Stomach (tissue), 9 donors: ENCODE measurements around the gene KIRREL3. TPM values are rescaled to one million over a fixed set of nuclear protein-coding genes. Genes with fewer than 3 reads are reported as not detected.

Experiments
- DNase-seq, 2 donors: peaks; one replicate each; pipeline versions ENCODE4 v3.0.0 to v3.0.0-alpha.2; 2013 to 2019
- H3K27ac ChIP-seq, 5 donors: fragments of 200-600 bp in 4 of 5; sonication (generic) in 4 of 5; one replicate each; pipeline ENCODE4 v1.5.1; 2013 to 2019; ENCODE audit warnings: mild to moderate bottlenecking in 1 of 5, moderate library complexity in 1 of 5
- H3K27me3 ChIP-seq, 3 donors: fragments of 200-600 bp; sonication (generic); one replicate each; pipeline ENCODE4 v1.5.1; 2017 to 2019; ENCODE audit warnings: mixed run types in 1 of 3
- H3K36me3 ChIP-seq, 4 donors: fragments of 200-600 bp; sonication (generic); 1 replicate in 3 of 4; 2 replicates in 1 of 4; pipeline ENCODE4 v1.5.1; 2016 to 2019
- H3K4me1 ChIP-seq, 4 donors: fragments of 200-600 bp; sonication (generic); one replicate each; pipeline ENCODE4 v1.5.1; 2016 to 2019
- H3K4me3 ChIP-seq, 4 donors: fragments of 200-600 bp; sonication (generic) in 3 of 4; one replicate each; pipeline ENCODE4 v1.5.1; 2016 to 2019; ENCODE audit warnings: mild to moderate bottlenecking in 1 of 4
- H3K9me3 ChIP-seq, 4 donors: fragments of 200-600 bp; sonication (generic); one replicate each; pipeline ENCODE4 v1.5.1; 2016 to 2019
- EP300 ChIP-seq: sonication (generic); formaldehyde crosslinking; IDR thresholded peaks from one replicate; pipeline ENCODE4 v1.6.1; 2017; ENCODE audit warnings: antibody characterized with exemption
- POLR2A ChIP-seq, 4 donors: fragments of 450-650 bp; IDR thresholded peaks; one replicate each; pipeline ENCODE4 v1.6.1; 2016; ENCODE audit warnings: antibody characterized with exemption in 4 of 4, control low read depth in 2 of 4, mild to moderate bottlenecking in 1 of 4, moderate library complexity in 1 of 4
- POLR2AphosphoS5 ChIP-seq, 3 donors: sonication (generic); formaldehyde crosslinking; IDR thresholded peaks; one replicate each; pipeline ENCODE4 v1.6.1; 2016; ENCODE audit warnings: antibody characterized with exemption in 3 of 3
- WGBS, 5 donors: extraction: QIAGEN DNeasy Blood & Tissue Kit in 3 of 5; methylation state at CpG; one replicate each; pipeline versions ENCODE4 v1.1.5 to v1.1.7; 2013 to 2018; 5-methylcytosine and 5-hydroxymethylcytosine counted together
- intact Hi-C: fragments of 100-400 bp; cut with DNase I; formaldehyde crosslinking; loops from one replicate; pipeline ENCODE4 v1.15.1; 2023; ENCODE audit warnings: low total_unique reads
- polyA plus RNA-seq, 3 donors: library from polyadenylated mRNA; stranded (reverse); fragments of 200-250 nt; gene quantifications; one replicate each; pipeline ENCODE4 v1.2.3, GENCODE V29; 2013
- total RNA-seq, 5 donors: library from RNA; depleted of rRNA; stranded (reverse); fragments of >200 nt; gene quantifications; one replicate each; pipeline versions ENCODE4 v1.1.0 to v1.2.3, GENCODE V29; 2014 to 2016
- TF ChIP-seq, protein P1 (sequence below), 7 experiments: fragments of 450-650 bp in 4 of 7; fragments of 200-600 bp in 3 of 7; sonication (generic) in 3 of 7; IDR thresholded peaks; one replicate each; pipeline ENCODE4 v1.5.1; 2016 to 2019; ENCODE audit warnings: antibody characterized with exemption in 7 of 7, control low read depth in 2 of 7, mild to moderate bottlenecking in 1 of 7
- donor health status: healthy with polysubstance abuse.
- donor health status: Bipolar disorder and iron deficiency.
- donor health status: healthy.

The KIRREL3 gene
- total and polyA plus RNA-seq, 8 donors = 0.10 to 1.7 (median 0.38) TPM; not detected in 4

- Histone ChIP-seq H3K9me3 (no peaks in the 10 kb centered on the region), H3K27me3 (peaks cover 0 to 12% (median 0%) of the 10 kb centered on the region in 3 donors), H3K27ac (no peak overlapping the region), H3K36me3 (no peaks in the 10 kb centered on the region), H3K4me1 (no peaks in the 10 kb centered on the region), H3K4me3 (no peak overlapping the region)
- intact Hi-C loops = no loop called here
- no peak for DNase-seq
- 76 to 96% (median 85%) methylated on average over 2 of the region's 2 CpGs for WGBS, 5 donors
- no peak for TF ChIP-seq POLR2A (IDR thresholded peaks at IDR 0.05)
Observed at GRCh38 chr11:126701520-126701897, 299.1 kb downstream of the KIRREL3 start.

DNA sequence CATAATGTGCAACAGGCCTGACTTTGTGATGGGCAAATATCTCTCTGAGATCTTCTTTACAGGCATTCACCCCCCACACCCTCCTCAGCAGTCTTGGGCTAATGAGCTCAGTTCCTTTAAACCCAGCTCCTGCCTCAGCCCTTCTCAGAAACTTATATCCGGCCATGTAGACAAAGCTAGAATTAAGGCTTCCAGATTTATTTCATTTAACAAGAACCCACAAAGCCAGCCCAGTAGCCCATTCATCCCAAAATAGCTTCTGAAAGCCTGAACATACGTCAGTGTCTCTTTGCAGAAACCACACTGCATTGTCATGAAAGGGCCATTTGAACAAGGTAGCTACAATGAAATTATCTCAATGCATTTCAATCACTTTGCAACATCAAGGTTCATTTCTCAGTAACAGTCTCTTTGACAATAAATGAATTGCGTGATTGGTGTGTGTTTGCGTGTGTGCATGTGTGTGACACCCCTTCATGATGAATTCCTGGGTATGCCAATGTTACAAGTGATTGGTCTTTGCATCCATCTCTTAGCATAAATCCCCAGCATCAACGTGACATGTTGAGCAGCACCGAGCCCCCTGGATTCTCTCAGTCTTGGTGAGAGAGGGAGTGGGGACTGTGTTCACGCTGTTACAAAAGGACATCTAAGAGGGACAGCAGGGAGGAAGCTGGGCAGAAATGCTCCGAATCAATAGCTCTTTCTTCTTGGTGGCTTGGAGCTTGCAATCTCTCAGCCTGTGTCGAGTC, 299.6 kb downstream of the KIRREL3 start:
- Histone ChIP-seq H3K4me3 (no peak overlapping the region), H3K27me3 (peaks cover 0 to 12% (median 0%) of the 10 kb centered on the region in 3 donors), H3K36me3 (no peaks in the 10 kb centered on the region), H3K9me3 (no peaks in the 10 kb centered on the region), H3K27ac (no peak overlapping the region), H3K4me1 (no peaks in the 10 kb centered on the region)
- WGBS, 5 donors = 67 to 88% (median 84%) methylated on average over 9 of the region's 9 CpGs
- intact Hi-C loops = no loop called here
- no peak for DNase-seq
- no peak for TF ChIP-seq POLR2AphosphoS5 (IDR thresholded peaks at IDR 0.05)
- TF ChIP-seq POLR2A (IDR thresholded peaks at IDR 0.05) = no peak
- TF ChIP-seq, protein P1, sequence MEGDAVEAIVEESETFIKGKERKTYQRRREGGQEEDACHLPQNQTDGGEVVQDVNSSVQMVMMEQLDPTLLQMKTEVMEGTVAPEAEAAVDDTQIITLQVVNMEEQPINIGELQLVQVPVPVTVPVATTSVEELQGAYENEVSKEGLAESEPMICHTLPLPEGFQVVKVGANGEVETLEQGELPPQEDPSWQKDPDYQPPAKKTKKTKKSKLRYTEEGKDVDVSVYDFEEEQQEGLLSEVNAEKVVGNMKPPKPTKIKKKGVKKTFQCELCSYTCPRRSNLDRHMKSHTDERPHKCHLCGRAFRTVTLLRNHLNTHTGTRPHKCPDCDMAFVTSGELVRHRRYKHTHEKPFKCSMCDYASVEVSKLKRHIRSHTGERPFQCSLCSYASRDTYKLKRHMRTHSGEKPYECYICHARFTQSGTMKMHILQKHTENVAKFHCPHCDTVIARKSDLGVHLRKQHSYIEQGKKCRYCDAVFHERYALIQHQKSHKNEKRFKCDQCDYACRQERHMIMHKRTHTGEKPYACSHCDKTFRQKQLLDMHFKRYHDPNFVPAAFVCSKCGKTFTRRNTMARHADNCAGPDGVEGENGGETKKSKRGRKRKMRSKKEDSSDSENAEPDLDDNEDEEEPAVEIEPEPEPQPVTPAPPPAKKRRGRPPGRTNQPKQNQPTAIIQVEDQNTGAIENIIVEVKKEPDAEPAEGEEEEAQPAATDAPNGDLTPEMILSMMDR (IDR thresholded peaks at IDR 0.05) = no peak
- TF ChIP-seq EP300 = no peak

DNA sequence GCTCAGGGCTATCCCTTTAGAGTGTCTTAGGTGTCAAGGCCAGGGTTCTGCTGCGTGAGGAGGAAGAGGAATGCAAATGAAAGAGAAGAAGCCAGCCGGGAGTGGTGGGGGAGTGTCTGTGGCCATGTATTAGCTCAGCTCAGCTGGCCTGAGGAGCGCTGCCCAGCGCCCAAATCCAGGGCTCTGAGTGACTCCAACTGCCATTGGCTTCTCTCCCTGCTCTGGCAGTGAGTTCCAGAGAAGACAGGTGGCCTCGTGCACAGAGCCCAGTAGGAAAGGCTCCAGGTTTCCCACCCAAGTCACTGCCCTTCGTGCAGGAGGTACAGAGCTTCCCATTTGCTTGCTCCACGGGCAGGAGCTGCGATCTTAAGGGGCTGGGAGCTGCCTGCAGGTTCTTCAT, 302.0 kb downstream of the KIRREL3 start:
- Histone ChIP-seq H3K36me3 (no peaks in the 10 kb centered on the region), H3K4me1 (no peaks in the 10 kb centered on the region), H3K4me3 (no peak overlapping the region), H3K9me3 (no peaks in the 10 kb centered on the region), H3K27ac (no peak overlapping the region), H3K27me3 (peaks cover 0 to 12% (median 0%) of the 10 kb centered on the region in 3 donors)
- no peak for DNase-seq
- WGBS, 5 donors = 48 to 67% (median 55%) methylated on average over 8 of the region's 8 CpGs
- intact Hi-C loops = no loop called here
- TF ChIP-seq, protein P1 (IDR thresholded peaks at IDR 0.05) = no peak
- TF ChIP-seq POLR2AphosphoS5 (IDR thresholded peaks at IDR 0.05) (no peak), EP300 (no peak), POLR2A (IDR thresholded peaks at IDR 0.05) (no peak)

- H3K4me3 ChIP-seq = no peak overlapping the region
- H3K27me3 ChIP-seq = peaks cover 0 to 12% (median 0%) of the 10 kb centered on the region in 3 donors
- intact Hi-C loops = no loop called here
- no peak for DNase-seq
- H3K4me1 ChIP-seq = no peaks in the 10 kb centered on the region
- no peak for TF ChIP-seq POLR2A (IDR thresholded peaks at IDR 0.05)
- no peak for TF ChIP-seq POLR2AphosphoS5 (IDR thresholded peaks at IDR 0.05)
- TF ChIP-seq, protein P1 (IDR thresholded peaks at IDR 0.05) = no peak
- TF ChIP-seq EP300 = no peak
- H3K36me3 ChIP-seq = no peaks in the 10 kb centered on the region
- peaks cover 0 to 1% (median under 1%) of the 10 kb centered on the region in 4 donors for H3K9me3 ChIP-seq
- H3K27ac ChIP-seq = no peak overlapping the region
- 75 to 89% (median 81%) methylated on average over 6 of the region's 6 CpGs for WGBS, 5 donors
Observed at GRCh38 chr11:126697936-126698335, 302.6 kb downstream of the KIRREL3 start.

DNA sequence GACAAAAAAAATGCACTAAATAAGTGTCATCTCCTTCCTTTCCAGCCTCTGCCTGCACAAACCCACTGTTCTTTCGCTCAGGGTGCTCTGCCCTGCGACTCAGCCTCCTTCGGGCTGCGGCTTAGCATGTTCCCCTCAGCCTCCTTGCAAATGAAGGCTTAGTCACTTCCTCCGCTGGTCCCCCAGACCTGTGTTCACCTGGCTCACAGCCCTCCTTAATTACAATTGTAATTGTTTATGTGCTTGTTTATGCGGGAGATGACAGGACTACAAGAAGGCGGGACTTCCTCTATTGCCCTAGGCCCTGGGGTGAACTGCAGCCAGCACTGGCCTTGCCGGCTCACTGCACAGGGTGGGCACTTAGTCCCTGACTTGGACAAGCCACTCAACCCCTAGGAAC, 303.6 kb downstream of the KIRREL3 start:
- Histone ChIP-seq H3K36me3 (no peaks in the 10 kb centered on the region), H3K27ac (no peak overlapping the region), H3K4me3 (no peak overlapping the region), H3K9me3 (peaks cover 0 to 6% (median 4%) of the 10 kb centered on the region in 4 donors), H3K27me3 (peaks cover 0 to 12% (median 0%) of the 10 kb centered on the region in 3 donors), H3K4me1 (no peaks in the 10 kb centered on the region)
- 89 to 95% (median 91%) methylated on average over 8 of the region's 8 CpGs for WGBS, 5 donors
- no peak for TF ChIP-seq POLR2A (IDR thresholded peaks at IDR 0.05)
- TF ChIP-seq, protein P1 (IDR thresholded peaks at IDR 0.05) = no peak
- no peak for TF ChIP-seq EP300
- TF ChIP-seq POLR2AphosphoS5 (IDR thresholded peaks at IDR 0.05) = no peak
- DNase-seq = no peak
- intact Hi-C loops = no loop called here
